SK-N-MC (cell line): ENCODE data around the gene SEC31B.

Experiments
- EZH2 ChIP-seq: fragments of 200-600 bp; sonication (generic); IDR thresholded peaks from one replicate; pipeline ENCODE4 v1.6.1; 2017; ENCODE audit warnings: antibody characterized with exemption
- POLR2AphosphoS5 ChIP-seq: IDR thresholded peaks from 2 replicates; pipeline ENCODE4 v1.6.1; 2012; ENCODE audit warnings: mild to moderate bottlenecking, low read depth, low read length, borderline replicate concordance

DNA sequence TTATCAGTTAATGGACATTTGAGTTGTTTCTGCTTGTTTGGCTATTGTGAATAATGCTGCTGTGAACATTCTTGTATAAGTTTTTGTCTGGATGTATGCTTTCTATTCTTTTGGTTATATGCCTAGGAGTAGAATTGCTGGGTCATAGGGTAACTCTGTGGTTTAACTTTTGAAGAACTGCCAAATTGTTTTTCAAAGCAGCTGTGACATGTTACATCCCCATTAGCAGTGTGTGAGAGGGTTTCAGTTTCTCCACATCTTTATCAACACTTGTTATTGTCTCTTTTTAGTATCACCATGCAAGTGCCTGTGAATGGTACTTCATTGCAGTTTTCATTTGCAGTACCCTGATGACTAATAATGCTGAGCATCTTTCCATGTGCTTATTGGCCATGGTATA, 12.1 kb upstream of the SEC31B start:
- TF ChIP-seq POLR2AphosphoS5 = no peak
- no peak for TF ChIP-seq EZH2
